ENCODE results near the gene NOC3L. TPM values are rescaled to one million over a fixed set of nuclear protein-coding genes. Genes with fewer than 3 reads are reported as not detected.
"Not testable (repeated sequence)": the region's sequence is repeated elsewhere in the genome, so short reads cannot be mapped to it uniquely, and the experiment has no call there.

Gene NOC3L
- total RNA-seq, 2 experiments from 2014 or later: 37.6 to 39.2 TPM

- Mint-ChIP-seq H3K4me1 (ENCODE audit: low read depth) (no peaks in the 10 kb centered on the region), H3K27me3 (peaks cover 24% of the 10 kb centered on the region), H3K36me3 (no peaks in the 10 kb centered on the region), H3K9me3 (no peaks in the 10 kb centered on the region), H3K27ac (no peak overlapping the region), H3K4me3 (no peak overlapping the region)
- intact Hi-C loops (cut with micrococcal nuclease): no loop called here
- DNase-seq: no peak
- CTCF ChIA-PET: no interaction called here
- POLR2A ChIA-PET: no interaction called here
Observed at GRCh38 chr10:94397549-94398370, 35.0 kb upstream of the NOC3L start.

- POLR2A ChIA-PET; H3K27me3 Mint-ChIP-seq; H3K4me3 Mint-ChIP-seq; DNase-seq; H3K27ac Mint-ChIP-seq; intact Hi-C loops (cut with micrococcal nuclease); CTCF ChIA-PET; H3K9me3 Mint-ChIP-seq; H3K36me3 Mint-ChIP-seq; H3K4me1 Mint-ChIP-seq (ENCODE audit: low read depth): not testable (repeated sequence)
Observed at GRCh38 chr10:94392117-94392516, 29.4 kb upstream of the NOC3L start.

- H3K27ac Mint-ChIP-seq; H3K36me3 Mint-ChIP-seq; CTCF ChIA-PET; H3K4me1 Mint-ChIP-seq (ENCODE audit: low read depth); H3K9me3 Mint-ChIP-seq; intact Hi-C loops (cut with micrococcal nuclease); DNase-seq; H3K27me3 Mint-ChIP-seq; POLR2A ChIA-PET; H3K4me3 Mint-ChIP-seq: not testable (repeated sequence)
Observed at GRCh38 chr10:94385733-94386132, 23.0 kb upstream of the NOC3L start.

- Mint-ChIP-seq H3K27ac (no peak overlapping the region), H3K4me1 (ENCODE audit: low read depth) (no peaks in the 10 kb centered on the region), H3K27me3 (peaks cover 2% of the 10 kb centered on the region), H3K36me3 (no peaks in the 10 kb centered on the region), H3K4me3 (no peak overlapping the region), H3K9me3 (no peaks in the 10 kb centered on the region)
- DNase-seq: no peak
- ChIA-PET CTCF (interaction anchor here (1.0 kb wide), 1 partner anchor 20 kb away, joined by 3 read pairs; no protein-coding TSS in a partner anchor), POLR2A (no interaction called here)
- intact Hi-C loops (cut with micrococcal nuclease): no loop called here
Observed at GRCh38 chr10:94383530-94383929, 20.8 kb upstream of the NOC3L start.

GRCh38 chr10:94376865-94377264, 14.1 kb upstream of the NOC3L start:
- Mint-ChIP-seq H3K27me3 (peaks cover 27% of the 10 kb centered on the region), H3K27ac (no peak overlapping the region)

GRCh38 chr10:94375374-94375773, 12.6 kb upstream of the NOC3L start:
- Mint-ChIP-seq H3K4me1 (ENCODE audit: low read depth) (no peaks in the 10 kb centered on the region), H3K27ac (no peak overlapping the region), H3K36me3 (no peaks in the 10 kb centered on the region), H3K9me3 (no peaks in the 10 kb centered on the region), H3K4me3 (no peak overlapping the region), H3K27me3 (peaks cover 32% of the 10 kb centered on the region)
- DNase-seq: no peak
- ChIA-PET CTCF (no interaction called here), POLR2A (no interaction called here)
- intact Hi-C loops (cut with micrococcal nuclease): no loop called here

More at GRCh38 chr10:94376865-94377264, 14.1 kb upstream of the NOC3L start:
- ChIA-PET POLR2A (no interaction called here), CTCF (no interaction called here)
- no peaks in the 10 kb centered on the region for H3K36me3 Mint-ChIP-seq
- no peak overlapping the region for H3K4me3 Mint-ChIP-seq
- intact Hi-C loops (cut with micrococcal nuclease): no loop called here
- no peak for DNase-seq
- H3K4me1 Mint-ChIP-seq (ENCODE audit: low read depth): no peaks in the 10 kb centered on the region
- H3K9me3 Mint-ChIP-seq: no peaks in the 10 kb centered on the region

GRCh38 chr10:94370501-94370900, 7.8 kb upstream of the NOC3L start:
- ChIA-PET CTCF (interaction anchor here (0.9 kb wide), 1 partner anchor 50 kb away, joined by 3 read pairs; no protein-coding TSS in a partner anchor), POLR2A (no interaction called here)
- Mint-ChIP-seq H3K27me3 (peaks cover 33% of the 10 kb centered on the region), H3K36me3 (no peaks in the 10 kb centered on the region), H3K9me3 (no peaks in the 10 kb centered on the region), H3K4me1 (ENCODE audit: low read depth) (no peaks in the 10 kb centered on the region), H3K4me3 (no peak overlapping the region), H3K27ac (no peak overlapping the region)
- intact Hi-C loops (cut with micrococcal nuclease): no loop called here
- no peak for DNase-seq

GRCh38 chr10:94366382-94366781, 3.6 kb upstream of the NOC3L start:
- no peak for DNase-seq
- ChIA-PET CTCF (no interaction called here), POLR2A (no interaction called here)
- Mint-ChIP-seq H3K27me3 (peaks cover 18% of the 10 kb centered on the region), H3K9me3 (no peaks in the 10 kb centered on the region), H3K4me1 (ENCODE audit: low read depth) (peaks cover 7% of the 10 kb centered on the region), H3K4me3 (no peak overlapping the region), H3K36me3 (peaks cover 7% of the 10 kb centered on the region), H3K27ac (no peak overlapping the region)
- intact Hi-C loops (cut with micrococcal nuclease): no loop called here

GRCh38 chr10:94364482-94364881, 1.7 kb upstream of the NOC3L start:
- Mint-ChIP-seq H3K36me3 (peaks cover 18% of the 10 kb centered on the region), H3K27me3 (peaks cover 10% of the 10 kb centered on the region), H3K9me3 (no peaks in the 10 kb centered on the region), H3K27ac (no peak overlapping the region), H3K4me3 (no peak overlapping the region), H3K4me1 (ENCODE audit: low read depth) (peaks cover 19% of the 10 kb centered on the region)
- CTCF ChIA-PET: interaction anchor here (1.5 kb wide), 2 partner anchors 44 to 79 kb away, joined by 5 to 6 read pairs; no protein-coding TSS in a partner anchor
- POLR2A ChIA-PET: no interaction called here
- no peak for DNase-seq
- intact Hi-C loops (cut with micrococcal nuclease): loop anchor here (5.0 kb wide), 1 partner anchor 78 kb away; no protein-coding TSS in a partner anchor

GRCh38 chr10:94363251-94363565, 469 bp upstream of the NOC3L start:
- H3K9me3 Mint-ChIP-seq: no peaks in the 10 kb centered on the region
- POLR2A ChIA-PET: interaction anchor here (0.9 kb wide), 1 partner anchor 188 kb away, joined by 4 read pairs; no protein-coding TSS in a partner anchor
- peak overlapping the region; percentile 88 for H3K4me3 Mint-ChIP-seq
- peak overlapping the region; percentile 89 for H3K27ac Mint-ChIP-seq
- H3K36me3 Mint-ChIP-seq: peaks cover 29% of the 10 kb centered on the region
- intact Hi-C loops (cut with micrococcal nuclease): loop anchor here (2.0 to 5.0 kb wide), 3 partner anchors 40 to 660 kb away; partner anchors contain the start of genes FRA10AC1 and TBC1D12
- H3K27me3 Mint-ChIP-seq: peaks cover 6% of the 10 kb centered on the region
- no peak for DNase-seq
- peaks cover 27% of the 10 kb centered on the region for H3K4me1 Mint-ChIP-seq (ENCODE audit: low read depth)
- CTCF ChIA-PET: interaction anchor here (0.6 to 2.7 kb wide), 7 partner anchors 9 to 188 kb away, joined by 3 to 14 read pairs (median 4); partner anchors contain the start of gene HELLS

GRCh38 chr10:94361171-94361794, 1.5 kb downstream of the NOC3L start:
- Mint-ChIP-seq H3K9me3 (no peaks in the 10 kb centered on the region), H3K27me3 (peaks cover 6% of the 10 kb centered on the region), H3K4me1 (ENCODE audit: low read depth) (peaks cover 41% of the 10 kb centered on the region), H3K36me3 (peaks cover 46% of the 10 kb centered on the region), H3K4me3 (peak overlapping the region; percentile 88), H3K27ac (no peak overlapping the region)
- ChIA-PET CTCF (interaction anchor here (2.5 to 2.7 kb wide), 2 partner anchors 41 to 83 kb away, joined by 13 to 14 read pairs; no protein-coding TSS in a partner anchor), POLR2A (no interaction called here)
- peak; percentile 24 for DNase-seq
- intact Hi-C loops (cut with micrococcal nuclease): loop anchor here (5.0 kb wide), 1 partner anchor 81 kb away; no protein-coding TSS in a partner anchor

- peaks cover 53% of the 10 kb centered on the region for H3K36me3 Mint-ChIP-seq
- CTCF ChIA-PET: interaction anchor here (1.0 kb wide), 1 partner anchor 86 kb away, joined by 3 read pairs; no protein-coding TSS in a partner anchor
- H3K4me1 Mint-ChIP-seq (ENCODE audit: low read depth): peaks cover 41% of the 10 kb centered on the region
- intact Hi-C loops (cut with micrococcal nuclease): no loop called here
- no peak for DNase-seq
- no peak overlapping the region for H3K4me3 Mint-ChIP-seq
- no peak overlapping the region for H3K27ac Mint-ChIP-seq
- POLR2A ChIA-PET: no interaction called here
- H3K9me3 Mint-ChIP-seq: no peaks in the 10 kb centered on the region
- no peaks in the 10 kb centered on the region for H3K27me3 Mint-ChIP-seq
Observed at GRCh38 chr10:94358480-94358879, 4.3 kb downstream of the NOC3L start.
